HL-60/S4 treated with phorbol 12-myristate 13-acetate at 8.2 ng/mL for 4 days and 3 days (cell line): ENCODE data around the gene KLHDC4.
"Not testable (repeated sequence)": the region's sequence is repeated elsewhere in the genome, so short reads cannot be mapped to it uniquely, and the experiment has no call there.

ENCODE experiments used
- in situ Hi-C: fragments of 300-500 bp; cut with MboI; formaldehyde crosslinking; loops from 2 replicates; pipeline ENCODE4 v1.15.0; 2022; ENCODE audit warnings: low sequenced_read_pairs

The KLHDC4 gene

DNA sequence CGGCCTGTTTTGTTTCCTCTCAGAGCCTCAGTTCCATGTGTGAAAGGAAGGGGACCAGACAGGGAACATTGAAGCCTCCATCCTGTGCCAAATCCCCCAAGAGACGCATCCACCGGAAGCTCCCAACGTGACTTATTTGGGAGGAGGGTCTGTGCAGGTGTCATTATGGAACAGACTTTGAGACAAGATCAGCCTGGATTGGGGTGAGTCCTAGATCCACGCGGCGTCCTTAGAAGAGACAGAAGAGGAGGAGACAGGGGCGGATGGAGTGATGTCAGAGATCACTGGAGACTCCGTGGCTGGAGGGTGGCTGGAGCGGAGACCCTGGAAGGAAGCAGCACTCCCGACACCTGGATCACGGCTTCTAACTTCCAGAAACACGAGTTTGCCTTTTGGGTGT is 80.0 kb downstream of the KLHDC4 start:
- in situ Hi-C loops: no loop called here

DNA sequence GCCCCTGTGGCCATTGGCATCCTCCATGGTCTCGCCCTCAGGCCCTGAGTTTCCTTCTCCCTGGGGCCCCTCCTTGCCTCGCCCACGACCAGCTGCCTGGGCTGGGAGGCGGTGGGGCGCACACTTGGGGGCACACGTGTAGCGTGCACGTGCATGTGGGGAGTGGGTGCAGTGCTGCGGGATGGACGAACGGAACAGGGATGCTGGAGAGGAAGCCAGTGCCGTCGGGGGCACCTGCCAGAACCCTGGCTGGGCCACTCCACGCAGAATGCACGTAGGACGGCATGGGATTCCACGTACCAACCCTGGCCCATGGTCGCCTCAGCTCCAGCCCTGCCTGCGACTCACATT is 80.4 kb downstream of the KLHDC4 start:
- in situ Hi-C loops: no loop called here

- in situ Hi-C loops: no loop called here
These were observed 80.9 kb downstream of the KLHDC4 start for GRCh38 chr16:87684711-87685404.

GRCh38 chr16:87684106-87684677 is 81.6 kb downstream of the KLHDC4 start:
- in situ Hi-C loops: no loop called here

DNA sequence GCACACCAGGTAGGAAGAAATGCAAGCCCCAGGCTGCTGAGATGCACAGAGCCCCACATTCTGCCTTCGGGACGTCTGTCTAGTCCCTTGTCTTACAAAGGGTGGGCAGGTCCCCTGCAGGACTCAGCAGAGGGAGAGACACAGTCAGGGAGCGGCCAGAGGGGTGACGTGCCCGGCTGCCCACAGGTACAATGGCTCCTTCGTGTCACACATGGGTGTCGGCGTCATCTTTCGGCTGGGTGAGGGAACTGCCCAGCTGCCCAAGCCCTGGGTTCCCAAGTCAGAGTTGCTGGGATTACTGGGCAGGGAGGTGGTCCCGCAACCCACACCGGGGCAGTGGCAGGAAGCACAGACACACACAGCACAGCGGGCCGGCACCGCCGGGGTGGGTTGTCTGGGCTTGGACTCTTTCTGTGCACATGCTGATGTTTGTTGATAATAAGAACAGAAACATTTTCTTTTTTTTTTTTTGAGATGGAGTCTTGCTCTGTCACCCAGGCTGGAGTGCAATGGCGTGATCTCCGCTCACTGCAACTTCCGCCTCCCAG is 82.9 kb downstream of the KLHDC4 start:
- in situ Hi-C loops: no loop called here

DNA sequence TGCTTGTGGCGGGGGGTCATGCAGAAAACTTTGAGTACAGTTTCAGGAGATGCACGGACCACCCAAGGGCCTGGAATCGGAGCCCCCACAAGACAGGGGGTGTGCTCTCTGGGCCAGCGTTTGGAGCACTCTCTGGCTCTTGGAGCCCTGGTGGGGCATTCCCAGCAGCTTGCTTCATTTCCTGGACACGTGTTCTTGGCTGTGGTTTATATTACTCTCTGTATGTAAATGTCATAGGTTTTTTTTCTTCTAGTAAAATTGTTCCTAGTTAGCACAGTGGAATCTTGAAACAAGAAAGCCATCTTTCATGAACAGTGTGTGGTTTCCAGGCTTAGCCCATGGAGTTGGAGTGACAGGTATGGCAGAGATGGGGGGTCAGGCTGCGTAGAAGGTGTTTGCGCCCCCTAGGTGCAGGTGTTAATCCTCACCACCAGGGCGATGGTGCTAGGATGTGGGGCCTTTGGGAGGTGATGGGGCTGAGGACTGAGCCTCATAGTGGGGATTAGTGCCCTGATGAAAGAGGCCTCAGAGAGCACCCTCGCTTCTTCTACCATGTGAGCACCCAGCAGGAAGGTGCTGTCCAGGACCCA is 83.7 kb downstream of the KLHDC4 start:
- in situ Hi-C loops: no loop called here

GRCh38 chr16:87681051-87681602 is 84.7 kb downstream of the KLHDC4 start:
- in situ Hi-C loops: not testable (repeated sequence)

DNA sequence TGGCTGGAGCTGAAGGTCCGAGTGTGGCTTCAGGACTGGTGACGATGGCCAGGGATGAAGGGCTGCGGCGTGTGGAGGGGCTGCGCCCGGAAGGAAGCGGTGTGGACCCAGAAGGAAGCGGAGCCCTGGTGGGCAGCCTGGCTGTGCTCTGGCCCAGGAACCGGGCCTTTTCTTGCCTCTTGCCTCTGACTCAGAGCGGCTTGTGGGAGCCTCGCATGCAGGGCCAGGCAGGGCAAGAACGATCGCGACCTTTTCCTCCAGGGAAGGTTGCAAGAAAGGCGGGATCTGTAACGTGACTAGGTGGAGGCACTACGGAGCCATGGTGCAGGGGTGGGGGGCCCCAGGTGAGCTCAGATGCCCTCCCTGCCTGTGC is 85.5 kb downstream of the KLHDC4 start:
- in situ Hi-C loops: no loop called here

DNA sequence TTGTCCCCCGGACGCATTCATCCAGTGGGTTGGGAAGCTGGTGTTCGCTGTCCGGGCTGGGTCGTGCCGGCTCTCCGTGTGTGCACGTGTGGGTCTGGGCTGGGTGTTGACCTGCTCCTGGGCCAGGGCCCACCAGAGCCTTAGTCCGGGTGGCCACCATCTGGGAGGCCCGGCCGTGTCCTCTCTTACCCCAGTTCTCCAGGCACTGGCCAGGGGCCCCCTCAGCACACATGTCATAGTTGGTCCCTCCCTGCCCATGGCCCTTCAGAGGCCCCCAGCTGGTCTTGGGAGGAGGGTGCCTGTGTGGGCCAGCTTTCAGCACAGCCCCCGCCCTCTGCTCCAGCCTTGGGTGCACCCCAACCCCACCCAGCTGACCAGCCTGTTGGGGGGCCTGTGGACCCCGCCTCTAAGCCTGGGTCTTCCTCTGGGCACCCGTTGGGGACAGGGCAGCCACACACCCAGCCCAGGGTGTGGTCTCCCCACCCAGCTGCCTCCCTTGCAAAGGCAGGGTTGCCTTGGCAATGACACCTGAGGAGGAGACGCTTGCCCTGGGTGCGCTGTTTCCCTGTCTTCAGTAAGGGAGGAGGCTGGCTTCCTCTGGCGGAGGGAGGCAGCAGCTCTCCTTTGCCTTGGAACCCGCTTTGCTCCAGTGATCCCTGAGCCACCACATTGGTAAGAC is 86.1 kb downstream of the KLHDC4 start:
- in situ Hi-C loops: no loop called here

DNA sequence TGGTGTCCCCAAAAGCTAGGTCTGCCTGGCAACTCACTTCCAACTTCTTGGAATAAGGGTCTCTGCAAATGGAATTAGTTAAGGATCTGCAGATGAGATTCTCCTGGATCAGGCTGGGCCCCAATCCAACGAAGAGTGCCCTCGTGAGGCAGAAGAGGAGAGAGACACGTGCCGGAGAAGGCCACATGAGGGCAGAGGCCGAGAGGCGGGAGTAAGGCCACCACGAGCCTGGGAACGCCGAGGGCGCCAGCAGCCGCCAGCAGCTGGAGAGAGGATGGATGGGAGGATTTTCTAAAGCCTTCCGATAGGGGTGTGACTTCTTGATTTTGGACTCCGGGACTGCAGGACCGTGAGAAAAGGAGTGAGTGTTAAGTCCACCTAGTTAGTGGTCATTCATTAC is 87.2 kb downstream of the KLHDC4 start:
- in situ Hi-C loops: no loop called here

DNA sequence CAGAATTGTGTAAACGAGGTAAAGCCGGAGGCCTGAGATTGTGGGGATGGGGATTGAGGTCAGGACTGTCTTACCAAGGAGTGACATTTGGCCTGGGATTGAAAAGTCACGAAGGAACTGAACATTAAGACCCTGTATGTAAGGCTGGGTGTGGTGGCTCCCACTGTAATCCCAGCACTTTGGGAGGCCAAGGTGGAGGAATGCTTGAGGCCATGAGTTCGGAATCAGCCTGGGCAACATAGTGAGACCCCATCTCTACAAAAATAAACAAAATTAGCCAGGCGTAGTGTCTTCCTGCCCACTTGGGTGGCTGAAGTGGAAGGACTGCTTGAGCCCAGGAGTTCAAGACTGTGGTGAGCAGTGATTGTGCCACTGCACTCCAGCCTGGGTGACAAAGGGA is 88.0 kb downstream of the KLHDC4 start:
- in situ Hi-C loops: no loop called here

- in situ Hi-C loops: no loop called here
These were observed 90.6 kb downstream of the KLHDC4 start for GRCh38 chr16:87675111-87675719.

GRCh38 chr16:87674419-87674818 is 91.4 kb downstream of the KLHDC4 start:
- in situ Hi-C loops: no loop called here

DNA sequence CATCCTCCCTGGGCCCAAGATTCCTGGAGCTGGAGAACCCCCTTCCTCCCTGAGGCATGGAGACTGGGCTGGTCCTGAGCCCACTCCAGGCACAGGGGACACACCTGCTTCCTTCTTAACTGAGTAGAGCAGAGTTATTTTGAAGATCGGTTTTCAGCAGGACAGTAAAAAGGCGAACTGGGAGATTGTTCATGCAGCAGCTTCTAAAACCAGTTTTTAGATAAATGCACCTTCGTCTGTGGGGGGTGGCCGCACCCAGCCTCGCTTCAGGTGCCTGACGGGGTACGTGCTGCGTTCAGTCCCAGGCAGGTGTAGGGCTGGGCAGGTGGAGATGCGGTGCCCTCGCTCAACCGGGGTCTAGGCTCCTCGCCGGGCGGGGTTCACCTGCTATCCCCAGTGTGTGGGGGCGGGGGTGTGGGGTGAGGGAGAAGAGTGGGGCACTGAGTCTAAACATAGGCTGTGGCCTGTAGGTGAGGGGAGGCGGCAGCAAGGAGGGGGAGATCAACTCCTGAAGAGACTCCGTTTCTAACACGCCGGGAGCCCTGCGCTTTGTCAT is 94.0 kb downstream of the KLHDC4 start:
- in situ Hi-C loops: no loop called here

- in situ Hi-C loops: no loop called here
These were observed 94.6 kb downstream of the KLHDC4 start for GRCh38 chr16:87671221-87671620.

GRCh38 chr16:87669672-87670071 is 96.1 kb downstream of the KLHDC4 start:
- in situ Hi-C loops: no loop called here

DNA sequence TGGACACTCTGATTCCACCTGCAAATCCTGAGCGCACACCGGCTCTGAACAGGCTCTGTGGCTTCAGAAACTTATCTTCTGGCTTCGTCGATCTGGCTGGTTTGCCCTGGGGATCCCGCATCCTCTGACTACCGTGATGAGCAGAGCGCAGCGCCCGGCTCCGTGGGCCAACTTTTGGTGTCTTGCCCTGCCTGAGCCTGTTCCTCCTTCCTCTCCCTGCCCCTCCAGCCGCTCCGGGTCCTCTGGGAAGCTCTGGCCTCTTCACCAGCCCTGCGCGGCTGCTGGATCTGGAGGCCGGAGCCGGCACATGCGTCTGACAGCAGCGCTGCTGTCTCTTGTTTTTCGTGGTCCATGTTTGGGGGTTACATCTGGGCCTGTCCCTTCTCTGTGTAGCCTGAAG is 97.8 kb downstream of the KLHDC4 start:
- in situ Hi-C loops: no loop called here

GRCh38 chr16:87667443-87667842 is 98.3 kb downstream of the KLHDC4 start:
- in situ Hi-C loops: no loop called here

- in situ Hi-C loops: no loop called here
These were observed 98.9 kb downstream of the KLHDC4 start for GRCh38 chr16:87666919-87667318.

DNA sequence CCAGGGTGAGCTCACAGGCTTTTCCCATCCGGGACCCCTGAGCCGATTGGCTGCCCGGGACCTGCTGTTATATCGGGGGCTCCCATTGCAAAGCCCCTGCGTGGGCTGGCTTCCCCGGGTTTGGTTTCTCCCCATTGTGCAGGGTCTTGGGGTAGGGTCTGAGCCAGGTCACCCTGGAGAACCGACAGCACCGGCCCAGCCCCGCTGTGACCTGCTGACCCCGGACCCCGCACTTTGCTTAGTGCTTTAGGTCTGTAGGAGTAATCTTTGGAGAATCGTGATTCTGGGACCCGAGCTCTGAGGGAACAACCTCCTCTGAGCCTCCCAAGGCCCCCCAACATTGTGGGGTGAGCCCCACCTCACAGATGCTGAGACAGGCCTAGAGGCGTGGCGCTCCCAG is 100.6 kb downstream of the KLHDC4 start:
- in situ Hi-C loops: no loop called here

DNA sequence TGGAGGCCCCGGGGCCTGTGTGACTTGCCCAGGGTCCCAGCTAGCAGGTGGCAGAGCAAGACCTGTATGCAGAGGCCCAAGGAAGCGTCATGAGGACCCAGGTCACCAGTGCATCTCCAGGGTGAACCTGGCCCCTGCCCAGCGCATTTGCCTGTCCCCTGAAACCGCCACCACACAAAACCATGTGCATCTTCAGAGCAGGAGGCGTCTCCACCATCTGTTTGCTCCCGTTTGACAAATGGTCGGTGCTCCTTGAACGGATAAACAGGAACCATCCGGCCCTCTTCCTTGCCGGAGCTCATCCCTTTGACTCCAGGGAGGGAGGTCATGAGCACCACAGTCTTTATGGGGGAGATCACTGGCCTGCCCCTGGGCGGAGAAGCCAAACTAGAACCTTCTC is 101.0 kb downstream of the KLHDC4 start:
- in situ Hi-C loops: no loop called here
